Cardiac fibroblast (primary cell): ENCODE data around the gene TCF23.

Experiments
- DNase-seq, 2 donors: peaks; one replicate each; pipeline versions ENCODE4 v3.0.0 to v3.0.0-alpha.2; 2010; ENCODE audit warnings: low read depth in 2 of 2
- H3K4me3 ChIP-seq, 2 donors: replicated peaks in 1 of 2; 1 replicate in 1 of 2; 2 replicates in 1 of 2; pipeline ENCODE4 v1.5.1; 2011; ENCODE audit warnings: low read depth in 2 of 2, low read length in 2 of 2, mild to moderate bottlenecking in 2 of 2, moderate library complexity in 1 of 2
- TF ChIP-seq, protein P1 (sequence below): IDR thresholded peaks from one replicate; pipeline ENCODE4 v1.5.1; 2011; ENCODE audit warnings: low read depth, mild to moderate bottlenecking, low read length, inconsistent platforms

TCF23 gene

GRCh38 chr2:27158468-27158867 lies 9.7 kb downstream of the TCF23 start:
- no peak for DNase-seq
- TF ChIP-seq, protein P1, sequence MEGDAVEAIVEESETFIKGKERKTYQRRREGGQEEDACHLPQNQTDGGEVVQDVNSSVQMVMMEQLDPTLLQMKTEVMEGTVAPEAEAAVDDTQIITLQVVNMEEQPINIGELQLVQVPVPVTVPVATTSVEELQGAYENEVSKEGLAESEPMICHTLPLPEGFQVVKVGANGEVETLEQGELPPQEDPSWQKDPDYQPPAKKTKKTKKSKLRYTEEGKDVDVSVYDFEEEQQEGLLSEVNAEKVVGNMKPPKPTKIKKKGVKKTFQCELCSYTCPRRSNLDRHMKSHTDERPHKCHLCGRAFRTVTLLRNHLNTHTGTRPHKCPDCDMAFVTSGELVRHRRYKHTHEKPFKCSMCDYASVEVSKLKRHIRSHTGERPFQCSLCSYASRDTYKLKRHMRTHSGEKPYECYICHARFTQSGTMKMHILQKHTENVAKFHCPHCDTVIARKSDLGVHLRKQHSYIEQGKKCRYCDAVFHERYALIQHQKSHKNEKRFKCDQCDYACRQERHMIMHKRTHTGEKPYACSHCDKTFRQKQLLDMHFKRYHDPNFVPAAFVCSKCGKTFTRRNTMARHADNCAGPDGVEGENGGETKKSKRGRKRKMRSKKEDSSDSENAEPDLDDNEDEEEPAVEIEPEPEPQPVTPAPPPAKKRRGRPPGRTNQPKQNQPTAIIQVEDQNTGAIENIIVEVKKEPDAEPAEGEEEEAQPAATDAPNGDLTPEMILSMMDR, result no peak
- H3K4me3 ChIP-seq, result no peak overlapping the region

DNA sequence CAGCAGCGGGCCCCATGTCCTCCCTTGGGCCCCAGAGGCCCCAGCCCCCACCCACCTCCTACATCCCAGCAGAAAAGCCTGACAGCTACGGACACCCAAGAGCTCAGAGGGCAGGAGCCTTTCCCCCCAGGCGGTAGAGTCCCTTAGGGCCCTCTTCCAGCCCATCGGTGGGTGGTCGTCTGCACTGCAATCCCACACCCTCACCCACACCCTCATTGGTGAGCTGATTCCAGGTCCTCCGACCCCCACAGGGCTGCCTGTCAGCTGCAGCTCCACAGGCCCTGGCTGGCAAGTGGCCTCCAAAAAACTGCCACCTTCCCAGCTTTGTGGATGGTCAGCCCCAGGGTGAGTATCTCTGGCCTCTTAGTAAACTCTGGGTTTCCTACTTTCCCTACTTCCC lies 10.5 kb downstream of the TCF23 start:
- H3K4me3 ChIP-seq, result no peak overlapping the region
- TF ChIP-seq, protein P1, result no peak
- no peak for DNase-seq

DNA sequence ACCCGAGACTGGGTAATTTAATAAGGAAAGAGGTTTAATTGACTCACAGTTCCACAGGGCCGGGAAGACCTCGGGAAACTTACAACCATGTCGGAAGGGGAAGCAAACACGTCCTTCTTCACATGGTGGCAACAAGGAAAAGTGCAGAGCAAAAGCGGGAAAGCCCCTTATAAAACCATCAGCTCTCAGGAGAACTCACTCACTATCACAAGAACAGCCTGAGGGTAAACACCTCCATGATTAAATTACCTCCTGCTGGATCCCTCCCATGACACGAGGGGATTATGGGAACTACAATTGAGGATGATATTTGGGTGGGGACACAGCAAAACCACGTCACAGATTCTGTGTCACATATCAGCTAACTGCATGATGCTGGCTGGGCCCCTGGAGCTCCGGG lies 11.4 kb downstream of the TCF23 start:
- no peak for DNase-seq
- TF ChIP-seq, protein P1, result no peak
- H3K4me3 ChIP-seq, result no peak overlapping the region

GRCh38 chr2:27162151-27163121 lies 13.6 kb downstream of the TCF23 start:
- TF ChIP-seq, protein P1, result no peak
- peak in 1 of 2 donors; percentile 33 for DNase-seq
- H3K4me3 ChIP-seq, result no peak overlapping the region

DNA sequence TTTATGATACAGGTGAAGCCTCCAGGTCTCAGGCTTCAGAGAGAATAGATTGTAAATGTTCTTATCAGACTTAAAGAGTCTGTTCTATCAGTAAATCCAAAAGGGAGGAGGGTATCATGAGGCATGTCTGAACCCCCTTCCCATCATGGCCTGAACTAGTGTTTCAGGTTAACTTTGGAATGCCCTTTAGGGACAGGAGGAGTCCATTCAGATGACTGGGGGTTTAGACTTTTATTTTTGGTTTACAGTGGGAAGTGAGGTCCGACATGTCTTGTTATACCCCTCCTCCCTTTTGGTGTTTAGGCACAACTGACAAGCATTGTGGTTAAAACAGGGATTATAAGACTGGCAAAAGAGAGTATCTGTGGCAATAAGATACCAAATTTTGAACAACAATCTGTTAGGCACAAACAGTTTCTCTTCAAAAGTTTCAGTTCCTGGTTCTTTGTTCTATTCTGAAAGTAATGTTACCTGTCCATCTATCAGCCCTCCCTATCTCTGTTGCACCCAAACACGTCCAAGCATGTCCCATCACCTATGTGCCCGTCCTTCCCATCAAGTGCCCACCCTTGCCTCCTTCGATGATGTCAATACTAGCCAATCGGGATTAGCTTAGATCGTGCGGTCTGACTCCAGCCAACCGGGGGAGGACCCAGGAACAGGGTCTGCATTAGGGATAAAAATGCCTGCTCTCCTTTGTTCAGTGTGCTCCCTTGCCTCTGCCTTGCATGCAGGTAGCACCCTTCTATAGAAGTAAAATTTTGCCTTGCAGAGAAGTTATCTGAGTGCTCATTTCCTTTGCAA lies 16.4 kb downstream of the TCF23 start:
- DNase-seq, result no peak
- H3K4me3 ChIP-seq, result no peak overlapping the region
- TF ChIP-seq, protein P1, result no peak

DNA sequence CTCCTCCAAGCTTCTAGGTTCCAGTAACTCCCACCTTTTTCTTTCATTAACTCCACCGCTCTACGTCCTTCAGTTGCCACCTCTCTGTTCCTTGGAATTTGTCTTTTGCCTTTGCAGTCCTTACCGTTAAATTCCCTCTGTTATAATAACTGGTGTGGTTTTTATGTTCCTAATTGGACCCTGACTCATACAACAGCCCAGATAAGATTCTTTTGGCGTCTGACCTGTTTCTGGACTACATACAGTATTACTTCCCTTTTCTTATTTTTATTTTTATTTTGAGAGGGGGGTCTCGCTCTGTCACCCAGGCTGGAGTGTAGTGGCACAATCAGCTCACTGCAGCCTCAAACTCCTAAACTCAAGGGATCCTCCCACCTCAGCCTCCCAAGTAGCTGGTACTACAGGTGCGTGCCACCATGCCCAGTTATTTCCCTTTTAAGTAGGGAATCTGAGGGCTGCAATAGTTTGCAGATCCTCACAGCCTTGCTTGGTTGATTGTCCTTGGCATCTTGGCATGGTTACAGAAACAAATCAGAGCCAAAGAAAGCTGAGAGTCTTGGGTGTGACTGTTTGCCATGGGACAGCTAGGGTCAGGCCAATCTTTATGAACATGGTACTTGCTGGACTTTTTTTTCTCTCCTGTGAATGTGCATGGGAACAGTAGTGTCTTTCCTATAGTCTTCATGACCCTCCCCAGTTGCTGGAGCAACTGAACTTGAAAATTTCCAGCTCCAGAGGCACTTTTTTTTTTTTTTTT lies 22.0 kb downstream of the TCF23 start:
- H3K4me3 ChIP-seq, result no peak overlapping the region
- TF ChIP-seq, protein P1, result no peak
- DNase-seq, result peak in 1 of 2 donors; percentile 19
